H7 (cell line): ENCODE results near the gene NCSTN. TPM values are rescaled to one million over a fixed set of nuclear protein-coding genes. Genes with fewer than 3 reads are reported as not detected.

ENCODE experiments used
- DNase-seq: peaks from one replicate; pipeline ENCODE4 v3.0.0; 2012
- H3K27me3 ChIP-seq: 2 replicates; pipeline ENCODE4 v1.6.0; 2011; ENCODE audit warnings: mild to moderate bottlenecking, low read length; ENCODE audit not compliant: control insufficient read depth, insufficient read depth
- H3K36me3 ChIP-seq: replicated peaks from 2 replicates; pipeline ENCODE4 v1.5.1; 2011; ENCODE audit warnings: low read length; ENCODE audit not compliant: control insufficient read depth, insufficient read depth
- H3K4me3 ChIP-seq: 2 replicates; pipeline ENCODE4 v1.5.1; 2011; ENCODE audit warnings: low read depth, mild to moderate bottlenecking, control low read depth, low read length, moderate library complexity; ENCODE audit not compliant: insufficient read depth
- total RNA-seq: library from RNA; depleted of rRNA; stranded (reverse); fragments of >200 nt; shearing (Covaris generic); gene quantifications from 2 replicates; pipeline ENCODE4 v1.2.3, GENCODE V29; 2014

NCSTN gene
- total RNA-seq, 1 experiment from 2014 or later = 94.3 TPM

GRCh38 chr1:160360227-160360695, 17.1 kb downstream of the NCSTN start:
- Histone ChIP-seq H3K36me3 (peaks cover 27% of the 10 kb centered on the region), H3K4me3 (no peak overlapping the region), H3K27me3 (no peaks in the 10 kb centered on the region)
- no peak for DNase-seq

- no peak for DNase-seq
- Histone ChIP-seq H3K36me3 (peaks cover 17% of the 10 kb centered on the region), H3K4me3 (no peak overlapping the region), H3K27me3 (no peaks in the 10 kb centered on the region)
Observed at GRCh38 chr1:160361199-160361598, 18.0 kb downstream of the NCSTN start.

GRCh38 chr1:160361814-160362167, 18.6 kb downstream of the NCSTN start:
- no peaks in the 10 kb centered on the region for H3K27me3 ChIP-seq
- no peak overlapping the region for H3K4me3 ChIP-seq
- DNase-seq = no peak
- peaks cover 13% of the 10 kb centered on the region for H3K36me3 ChIP-seq

GRCh38 chr1:160362168-160362957, 19.2 kb downstream of the NCSTN start:
- no peaks in the 10 kb centered on the region for H3K27me3 ChIP-seq
- no peak overlapping the region for H3K4me3 ChIP-seq
- H3K36me3 ChIP-seq = peaks cover 9% of the 10 kb centered on the region; the same call in 1 of the 2 replicates
- DNase-seq = peak; percentile 70

GRCh38 chr1:160363010-160363409, 19.8 kb downstream of the NCSTN start:
- no peak overlapping the region for H3K4me3 ChIP-seq
- no peaks in the 10 kb centered on the region for H3K27me3 ChIP-seq
- DNase-seq = peak; percentile 68
- H3K36me3 ChIP-seq = peaks cover 5% of the 10 kb centered on the region; the same call in 1 of the 2 replicates

- H3K27me3 ChIP-seq = no peaks in the 10 kb centered on the region
- H3K4me3 ChIP-seq = no peak overlapping the region
- peaks cover 3% of the 10 kb centered on the region; the same call in 1 of the 2 replicates for H3K36me3 ChIP-seq
- DNase-seq = no peak
Observed at GRCh38 chr1:160363951-160364735, 21.0 kb downstream of the NCSTN start.

- Histone ChIP-seq H3K4me3 (no peak overlapping the region), H3K27me3 (no peaks in the 10 kb centered on the region), H3K36me3 (no peaks in the 10 kb centered on the region)
- DNase-seq = peak; percentile 47
Observed at GRCh38 chr1:160365325-160365724, 22.1 kb downstream of the NCSTN start.

- Histone ChIP-seq H3K36me3 (no peaks in the 10 kb centered on the region), H3K4me3 (no peak within 1 kb of the TSS), H3K27me3 (no peaks in the 10 kb centered on the region)
- DNase-seq = peak; percentile 91
Observed at GRCh38 chr1:160366731-160367515, 23.7 kb downstream of the NCSTN start, which contains the start of gene NHLH1. Gene NHLH1 (plus strand): TSS chr1:160367071. CDS start chr1:160370732, 3,661 bp downstream.

- Histone ChIP-seq H3K4me3 (no peak overlapping the region), H3K27me3 (no peaks in the 10 kb centered on the region), H3K36me3 (no peaks in the 10 kb centered on the region)
- DNase-seq = no peak
Observed at GRCh38 chr1:160367516-160367900, 24.3 kb downstream of the NCSTN start.

- Histone ChIP-seq H3K4me3 (no peak overlapping the region), H3K36me3 (no peaks in the 10 kb centered on the region), H3K27me3 (no peaks in the 10 kb centered on the region)
- no peak for DNase-seq
Observed at GRCh38 chr1:160367934-160368923, 25.0 kb downstream of the NCSTN start.

- H3K4me3 ChIP-seq = no peak overlapping the region
- H3K27me3 ChIP-seq = no peaks in the 10 kb centered on the region
- no peak for DNase-seq
- H3K36me3 ChIP-seq = no peaks in the 10 kb centered on the region
Observed at GRCh38 chr1:160369087-160369486, 25.9 kb downstream of the NCSTN start.

- peak; percentile 40 for DNase-seq
- H3K4me3 ChIP-seq = no peak overlapping the region
- H3K36me3 ChIP-seq = no peaks in the 10 kb centered on the region
- no peaks in the 10 kb centered on the region for H3K27me3 ChIP-seq
Observed at GRCh38 chr1:160370561-160371345, 27.6 kb downstream of the NCSTN start.

GRCh38 chr1:160371346-160371631, 28.1 kb downstream of the NCSTN start:
- Histone ChIP-seq H3K4me3 (no peak overlapping the region), H3K27me3 (no peaks in the 10 kb centered on the region), H3K36me3 (no peaks in the 10 kb centered on the region)
- no peak for DNase-seq
